GM18517 (cell line): ENCODE measurements around the gene LIMK2.

ENCODE experiments used
- ATAC-seq: cut with Tn5 transposase; IDR thresholded peaks from one replicate; pipeline ENCODE4 v1.9.1; 2021; ENCODE audit warnings: mild to moderate bottlenecking, moderate library complexity; ENCODE audit not compliant: unreplicated experiment

LIMK2 gene

DNA sequence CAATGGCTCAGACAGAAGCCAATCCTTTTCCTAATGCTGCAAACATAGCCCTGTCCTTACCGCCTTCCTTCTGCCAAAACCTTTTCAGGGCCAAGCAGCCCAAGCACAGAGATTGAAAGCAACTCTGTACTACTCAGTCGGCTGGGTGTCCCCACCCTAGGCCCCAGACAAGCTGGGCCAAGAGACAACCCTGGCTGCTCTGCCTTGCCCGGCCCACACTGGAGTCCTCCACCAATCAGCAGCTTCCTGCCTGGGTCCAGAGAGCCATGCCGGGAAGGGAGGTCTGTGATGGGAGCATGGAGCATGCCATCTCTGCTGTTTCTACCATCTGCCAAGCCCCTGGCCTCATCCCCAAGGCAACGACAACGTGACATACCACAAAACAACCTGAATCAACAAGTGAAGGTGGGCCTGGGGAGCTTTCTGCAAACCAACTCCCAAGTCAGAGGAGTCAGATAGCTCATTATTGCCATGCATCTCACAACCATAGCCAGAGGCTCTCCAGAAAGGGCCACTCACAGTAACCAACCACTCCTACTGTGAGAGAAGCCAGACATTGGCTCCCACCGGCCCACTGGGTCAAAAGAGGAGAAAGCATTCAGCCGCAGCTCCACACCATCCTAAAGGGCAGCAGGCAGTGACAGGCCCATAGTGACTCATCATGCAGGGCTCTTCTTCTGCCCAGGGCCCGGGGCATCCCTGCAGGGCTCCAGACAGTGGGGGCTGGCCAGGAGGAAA is 115.9 kb downstream of the LIMK2 start:
- no peak for ATAC-seq

- ATAC-seq = no peak
Measured at GRCh38 chr22:31328544-31328960, 116.5 kb downstream of the LIMK2 start.

- no peak for ATAC-seq
Measured at GRCh38 chr22:31329029-31329428, 116.9 kb downstream of the LIMK2 start.
